T-cell (primary cell): ENCODE measurements around the gene TMEM94. TPM values are rescaled to one million over a fixed set of nuclear protein-coding genes. Genes with fewer than 3 reads are reported as not detected.

Experiments
- ATAC-seq, 4 experiments: fragments of 200-7000 bp in 3 of 4; fragments of 150-1000 bp in 1 of 4; cut with Tn5 transposase; replicated peaks in 1 of 4; 1 replicate in 3 of 4; 2 replicates in 1 of 4; pipeline ENCODE4 v1.10.0; 2021; ENCODE audit warnings: moderate library complexity in 3 of 4, mild to moderate bottlenecking in 2 of 4, moderate number of reproducible peaks in 1 of 4
- CTCF ChIA-PET, 2 donors: fragments of 300-600 bp; sonication (Branson Sonifier 250); formaldehyde crosslinking; loops; one replicate each; lab custom pipeline; 2022; ENCODE audit warnings: antibody characterized with exemption in 2 of 2; lab: Charles Lee
- POLR2A ChIA-PET, 2 donors: fragments of 300-600 bp; sonication (Branson Sonifier 250); formaldehyde crosslinking; loops; one replicate each; lab custom pipeline; 2022; ENCODE audit warnings: antibody characterized with exemption in 2 of 2; lab: Charles Lee
- DNase-seq, 35 experiments: peaks; one replicate each; pipeline versions ENCODE4 v3.0.0 to v3.0.0-alpha.2; 2013 to 2023
- H3K27ac ChIP-seq: one replicate; pipeline ENCODE4 v1.5.1; 2013; ENCODE audit warnings: low read length
- H3K27me3 ChIP-seq, 2 experiments: replicated peaks in 1 of 2; 1 replicate in 1 of 2; 2 replicates in 1 of 2; pipeline versions ENCODE4 v1.6.1 to v1.7.0; 2013; ENCODE audit warnings: low read length in 1 of 2, mixed read lengths in 1 of 2; ENCODE audit not compliant: control insufficient read depth in 2 of 2, insufficient read depth in 2 of 2; ENCODE audit errors: extremely low read depth in 1 of 2
- H3K36me3 ChIP-seq, 2 donors: 1 replicate in 1 of 2; 2 replicates in 1 of 2; pipeline versions ENCODE4 v1.6.1 to v1.7.0; 2013; ENCODE audit warnings: low read length in 1 of 2; ENCODE audit not compliant: control insufficient read depth in 2 of 2, insufficient read depth in 1 of 2; ENCODE audit errors: extremely low read depth in 1 of 2
- H3K4me1 ChIP-seq, 2 experiments: 1 replicate in 1 of 2; 2 replicates in 1 of 2; pipeline versions ENCODE4 v1.6.1 to v1.7.0; 2013; ENCODE audit warnings: low read length in 2 of 2, mixed read lengths in 1 of 2; ENCODE audit not compliant: insufficient read depth in 2 of 2, control insufficient read depth in 1 of 2; ENCODE audit errors: extremely low read depth in 1 of 2
- H3K4me3 ChIP-seq, 2 donors: 1 replicate in 1 of 2; 2 replicates in 1 of 2; pipeline versions ENCODE4 v1.5.1 to v1.7.0; 2013; ENCODE audit warnings: mild to moderate bottlenecking in 2 of 2, low read length in 1 of 2, moderate library complexity in 1 of 2; ENCODE audit not compliant: control insufficient read depth in 1 of 2; ENCODE audit errors: extremely low read depth in 1 of 2
- H3K9me3 ChIP-seq: 2 replicates; pipeline ENCODE4 v1.7.0; 2013
- H3K27ac Mint-ChIP-seq, 2 donors: one replicate each; pipeline ENCODE4 v1.8.0; 2020 to 2021; ENCODE audit warnings: mild to moderate bottlenecking in 2 of 2, mixed read lengths in 2 of 2
- H3K27me3 Mint-ChIP-seq, 2 donors: one replicate each; pipeline ENCODE4 v1.8.0; 2021 to 2022; ENCODE audit warnings: mixed read lengths in 2 of 2
- H3K36me3 Mint-ChIP-seq: one replicate; pipeline ENCODE4 v1.8.0; 2021; ENCODE audit warnings: mixed read lengths
- H3K4me1 Mint-ChIP-seq, 3 donors: one replicate each; pipeline ENCODE4 v1.8.0; 2020 to 2022; ENCODE audit warnings: mixed read lengths in 3 of 3, mild to moderate bottlenecking in 1 of 3
- H3K4me3 Mint-ChIP-seq, 3 donors: one replicate each; pipeline ENCODE4 v1.8.0; 2020 to 2022; ENCODE audit warnings: mild to moderate bottlenecking in 3 of 3, mixed read lengths in 3 of 3, moderate library complexity in 3 of 3
- H3K9me3 Mint-ChIP-seq, 3 donors: one replicate each; pipeline ENCODE4 v1.8.0; 2020 to 2022; ENCODE audit warnings: mixed read lengths in 3 of 3
- WGBS: methylation state at CpG from one replicate; pipeline ENCODE4 v1.1.5; 2013; ENCODE audit warnings: missing lambda C conversion rate; ENCODE audit not compliant: insufficient coverage; 5-methylcytosine and 5-hydroxymethylcytosine counted together
- total RNA-seq, 35 experiments: library from RNA in 6 of 35; stranded (reverse) in 6 of 35; fragments of 120-200 nt in 1 of 35; gene quantifications; one replicate each; pipeline versions ENCODE4 v1.2.1 to v1.2.4 and lab custom pipeline; 2013 to 2026

The TMEM94 gene
- total RNA-seq, 5 donors from 2014 or later (not counting 1 experiment from before 2014, with no cell fraction given): 78.5 to 125 (median 105) TPM

GRCh38 chr17:75496005-75496404 lies 39.6 kb downstream of the TMEM94 start:
- Mint-ChIP-seq H3K27ac (no peak overlapping the region), H3K4me3 (no peak overlapping the region), H3K9me3 (no peaks in the 10 kb centered on the region), H3K4me1 (peaks cover 2 to 8% (median 7%) of the 10 kb centered on the region in 3 donors), H3K36me3 (peaks cover 29% of the 10 kb centered on the region), H3K27me3 (no peaks in the 10 kb centered on the region)
- ChIA-PET POLR2A (no interaction called here), CTCF (no interaction called here)
- no peak overlapping the region for H3K27ac ChIP-seq
- no peaks in the 10 kb centered on the region for H3K27me3 ChIP-seq
- ATAC-seq (no peak), DNase-seq (no peak)
- no peaks in the 10 kb centered on the region for H3K9me3 ChIP-seq
- H3K36me3 ChIP-seq: peaks cover 28 to 60% of the 10 kb centered on the region in 2 donors
- peaks cover 2 to 10% of the 10 kb centered on the region in 2 experiments for H3K4me1 ChIP-seq
- 100% methylated on average over 5 of the region's 11 CpGs for WGBS
- no peak overlapping the region for H3K4me3 ChIP-seq

DNA sequence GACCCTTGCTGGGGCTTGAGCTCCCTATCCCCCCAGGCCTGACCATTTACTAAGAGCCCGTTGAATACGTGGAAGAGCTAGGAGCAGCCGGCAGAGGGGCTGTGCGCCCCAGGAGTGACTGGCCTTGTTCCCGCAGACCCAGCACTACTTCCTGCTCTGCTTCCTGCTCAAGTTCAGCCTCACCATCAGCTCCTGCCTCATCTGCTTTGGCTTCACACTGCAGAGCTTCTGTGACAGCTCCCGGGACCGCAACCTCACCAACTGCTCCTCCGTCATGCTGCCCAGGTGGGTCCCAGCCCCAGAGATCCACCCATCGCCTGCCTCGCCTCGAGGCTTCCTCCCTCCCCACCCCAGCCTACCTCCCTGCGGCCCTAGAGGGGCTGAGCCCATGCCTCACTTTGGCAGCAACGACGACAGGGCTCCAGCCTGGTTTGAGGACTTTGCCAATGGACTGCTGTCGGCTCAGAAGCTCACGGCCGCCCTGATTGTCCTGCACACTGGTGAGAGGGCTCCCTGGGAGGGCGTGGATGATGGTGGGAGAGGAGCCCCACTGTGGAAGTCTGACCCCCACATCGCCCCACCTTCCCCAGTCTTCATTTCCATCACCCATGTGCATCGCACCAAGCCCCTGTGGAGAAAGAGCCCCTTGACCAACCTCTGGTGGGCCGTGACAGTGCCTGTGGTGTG lies 41.7 kb downstream of the TMEM94 start:
- H3K4me3 Mint-ChIP-seq: no peak overlapping the region
- Histone ChIP-seq H3K9me3 (no peaks in the 10 kb centered on the region), H3K27me3 (no peaks in the 10 kb centered on the region), H3K27ac (no peak overlapping the region), H3K4me3 (no peak overlapping the region), H3K36me3 (peaks cover 18 to 39% of the 10 kb centered on the region in 2 donors), H3K4me1 (peaks cover 2 to 10% of the 10 kb centered on the region in 2 experiments)
- H3K4me1 Mint-ChIP-seq: peaks cover 2 to 8% (median 7%) of the 10 kb centered on the region in 3 donors
- no peaks in the 10 kb centered on the region for H3K27me3 Mint-ChIP-seq
- H3K36me3 Mint-ChIP-seq: peaks cover 18% of the 10 kb centered on the region
- CTCF ChIA-PET: no interaction called here
- H3K9me3 Mint-ChIP-seq: no peaks in the 10 kb centered on the region
- peak overlapping the region in 1 of 2 donors; percentile 64 for H3K27ac Mint-ChIP-seq
- DNase-seq: no peak
- POLR2A ChIA-PET: no interaction called here
- 45% methylated on average over 14 of the region's 21 CpGs for WGBS
- peak in 2 of 4 experiments; percentile 41 to 56 for ATAC-seq

DNA sequence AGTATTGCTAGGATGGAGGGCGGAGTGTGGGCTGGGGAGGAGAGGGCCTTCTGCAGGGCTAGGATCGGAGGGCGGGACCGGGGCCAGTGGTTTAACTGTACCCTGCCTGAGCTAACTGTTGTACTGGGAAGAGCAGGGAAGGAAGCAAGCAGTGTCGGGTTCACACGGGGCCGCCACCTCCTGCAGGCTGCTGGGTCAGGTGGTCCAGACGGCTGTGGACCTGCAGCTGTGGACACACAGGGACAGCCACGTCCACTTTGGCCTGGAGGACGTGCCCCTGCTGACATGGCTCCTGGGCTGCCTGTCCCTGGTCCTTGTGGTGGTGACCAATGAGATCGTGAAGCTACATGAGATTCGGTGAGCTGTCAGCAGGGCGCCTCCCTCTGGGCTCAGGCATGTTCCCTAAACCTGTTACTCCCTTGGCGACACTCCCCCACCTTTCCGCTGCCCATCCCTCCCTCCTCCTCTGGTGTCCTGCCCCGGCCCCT lies 42.3 kb downstream of the TMEM94 start:
- Mint-ChIP-seq H3K9me3 (no peaks in the 10 kb centered on the region), H3K36me3 (peaks cover 18% of the 10 kb centered on the region), H3K27ac (no peak overlapping the region), H3K27me3 (no peaks in the 10 kb centered on the region), H3K4me1 (peaks cover 2 to 8% (median 7%) of the 10 kb centered on the region in 3 donors), H3K4me3 (no peak overlapping the region)
- no peak for ATAC-seq
- no peak overlapping the region for H3K27ac ChIP-seq
- peaks cover 2 to 16% of the 10 kb centered on the region in 2 experiments for H3K4me1 ChIP-seq
- WGBS: 76% methylated on average over 14 of the region's 16 CpGs
- H3K36me3 ChIP-seq: peaks cover 14 to 34% of the 10 kb centered on the region in 2 donors
- ChIA-PET POLR2A (no interaction called here), CTCF (interaction anchor here in 1 of 2 donors (0.6 kb wide), 1 partner anchor 59 kb away, joined by 3 read pairs; no protein-coding TSS in a partner anchor)
- no peaks in the 10 kb centered on the region for H3K9me3 ChIP-seq
- no peaks in the 10 kb centered on the region for H3K27me3 ChIP-seq
- DNase-seq: no peak
- no peak overlapping the region for H3K4me3 ChIP-seq

DNA sequence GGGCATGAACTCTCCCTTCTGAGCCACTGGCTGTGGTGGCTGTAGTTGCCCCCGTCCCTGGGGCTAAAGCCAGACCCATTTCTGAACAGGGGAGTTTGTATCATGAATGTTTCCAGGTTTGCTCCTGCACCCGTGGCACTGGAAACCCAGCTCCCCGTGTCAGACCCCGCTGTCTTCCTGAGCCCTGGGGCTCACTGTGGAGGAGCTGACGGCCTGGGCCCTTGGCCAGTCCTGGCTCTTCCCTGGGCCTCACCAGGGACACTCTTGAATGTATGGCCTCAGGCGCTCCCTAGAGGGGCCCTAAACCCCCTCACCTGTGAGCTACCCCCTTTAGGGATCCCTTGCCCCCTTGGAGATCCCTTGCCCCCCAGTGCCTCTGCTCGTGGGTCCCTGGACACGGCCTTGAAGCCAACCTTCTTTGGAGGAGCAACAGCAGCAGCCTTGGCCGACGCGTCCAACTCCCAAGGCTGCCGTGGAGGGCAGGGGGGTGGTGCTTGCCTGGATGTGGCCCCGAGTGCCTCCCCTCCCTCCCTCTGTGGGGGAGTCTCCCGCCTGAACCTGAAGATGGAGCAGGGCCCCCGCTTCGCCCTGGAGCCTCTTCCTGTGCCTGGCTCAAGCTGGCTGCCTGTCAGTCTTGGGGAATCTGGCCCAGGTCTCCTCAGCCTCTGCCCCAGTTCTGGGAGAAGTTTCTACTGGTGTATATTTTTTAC lies 43.0 kb downstream of the TMEM94 start:
- H3K27ac ChIP-seq: no peak overlapping the region
- H3K9me3 ChIP-seq: no peaks in the 10 kb centered on the region
- ChIA-PET POLR2A (no interaction called here), CTCF (interaction anchor here (0.6 kb wide), 2 partner anchors 59 to 73 kb away, joined by 3 to 5 read pairs; no protein-coding TSS in a partner anchor)
- ATAC-seq (no peak), DNase-seq (no peak)
- H3K27ac Mint-ChIP-seq: no peak overlapping the region
- peaks cover 14 to 27% of the 10 kb centered on the region in 2 donors for H3K36me3 ChIP-seq
- H3K4me1 ChIP-seq: peaks cover 2 to 23% of the 10 kb centered on the region in 2 experiments
- H3K4me3 Mint-ChIP-seq: no peak overlapping the region
- 90% methylated on average over 2 of the region's 16 CpGs for WGBS
- peaks cover 0 to 3% of the 10 kb centered on the region in 2 experiments for H3K27me3 ChIP-seq
- no peak overlapping the region for H3K4me3 ChIP-seq
- no peaks in the 10 kb centered on the region for H3K9me3 Mint-ChIP-seq
- peaks cover 2 to 8% (median 7%) of the 10 kb centered on the region in 3 donors for H3K4me1 Mint-ChIP-seq
- no peaks in the 10 kb centered on the region for H3K27me3 Mint-ChIP-seq
- peaks cover 16% of the 10 kb centered on the region for H3K36me3 Mint-ChIP-seq

- peaks cover 0 to 8% of the 10 kb centered on the region in 2 experiments for H3K27me3 ChIP-seq
- POLR2A ChIA-PET: no interaction called here
- no peak overlapping the region for H3K4me3 ChIP-seq
- peaks cover 2 to 26% of the 10 kb centered on the region in 2 experiments for H3K4me1 ChIP-seq
- H3K27ac Mint-ChIP-seq: no peak overlapping the region
- CTCF ChIA-PET: no interaction called here
- H3K36me3 Mint-ChIP-seq: peaks cover 14% of the 10 kb centered on the region
- peaks cover 2 to 8% (median 7%) of the 10 kb centered on the region in 3 donors for H3K4me1 Mint-ChIP-seq
- no peaks in the 10 kb centered on the region for H3K27me3 Mint-ChIP-seq
- WGBS: 93% methylated on average over 11 of the region's 17 CpGs
- DNase-seq (no peak), ATAC-seq (no peak)
- H3K9me3 Mint-ChIP-seq: no peaks in the 10 kb centered on the region
- peaks cover 14 to 27% of the 10 kb centered on the region in 2 donors for H3K36me3 ChIP-seq
- no peaks in the 10 kb centered on the region for H3K9me3 ChIP-seq
- no peak overlapping the region for H3K27ac ChIP-seq
- H3K4me3 Mint-ChIP-seq: no peak overlapping the region
Observed at GRCh38 chr17:75500419-75501216, 44.2 kb downstream of the TMEM94 start.
